ENCODE data around the gene GRIK2. TPM values are rescaled to one million over a fixed set of nuclear protein-coding genes. Genes with fewer than 3 reads are reported as not detected.

Gene GRIK2
- total and polyA plus RNA-seq, 2 donors (not counting 3 experiments of a cell fraction or from before 2014, with no cell fraction given): not detected

GRCh38 chr6:101450901-101451300 is 57.4 kb downstream of the GRIK2 start:
- dilution Hi-C loops (cut with MboI; ENCODE audit: extremely low pct_ligation_motif_present, low sequenced_read_pairs): no loop called here
- Histone ChIP-seq H3K36me3 (ENCODE audit: control insufficient read depth in 2 of 2, extremely low read depth in 1 of 2, insufficient read depth in 2 of 2, low read length in 2 of 2) (no peaks in the 10 kb centered on the region), H3K4me2 (ENCODE audit: insufficient read depth, low read length) (no peak overlapping the region), H3K9ac (replicated peaks; ENCODE audit: extremely low read depth, insufficient read depth, low read length) (no peak overlapping the region), H3K79me2 (ENCODE audit: control insufficient read depth, insufficient read depth, low read length) (no peaks in the 10 kb centered on the region), H3K27me3 (ENCODE audit: control insufficient read depth in 2 of 2, insufficient read depth in 2 of 2, low read length in 2 of 2) (no peaks in the 10 kb centered on the region), H3K27ac (ENCODE audit: insufficient read depth, low read depth, low read length) (no peak overlapping the region), H2AFZ (ENCODE audit: low read depth, low read length) (no peak overlapping the region), H3K4me1 (ENCODE audit: control insufficient read depth, extremely low read depth, insufficient read depth, low read length) (no peaks in the 10 kb centered on the region), H4K20me1 (replicated peaks; ENCODE audit: control insufficient read depth, extremely low read depth, insufficient read depth, low read length) (no peaks in the 10 kb centered on the region), H3K9me1 (replicated peaks; ENCODE audit: control insufficient read depth, extremely low read depth, insufficient read depth, low read length) (no peaks in the 10 kb centered on the region), H3K9me3 (replicated peaks; ENCODE audit: control insufficient read depth, insufficient read depth, low read length) (no peaks in the 10 kb centered on the region), H3K4me3 (replicated peaks in 1 of 3; ENCODE audit: insufficient read depth in 1 of 3, low read depth in 1 of 3, low read length in 3 of 3) (no peak overlapping the region)
- ChIA-PET CTCF (no interaction called here), POLR2A (no interaction called here)
- no peak for FAIRE-seq
- intact Hi-C loops (cut with micrococcal nuclease): no loop called here
- no TSS peak for BruUV-seq (replicated peaks)
- no peak for TF ChIP-seq CTCF (IDR thresholded peaks at IDR 0.05; ENCODE audit: extremely low read depth in 1 of 2, insufficient read depth in 1 of 2, low read depth in 1 of 2, low read length in 2 of 2)
- TF ChIP-seq POLR2A (IDR thresholded peaks at IDR 0.05; ENCODE audit: low read depth, low read length): no peak
- TF ChIP-seq POLR2AphosphoS5 (IDR thresholded peaks at IDR 0.05; ENCODE audit: insufficient read depth, low read depth, low read length): no peak
- no peak for TF ChIP-seq JUN (IDR thresholded peaks at IDR 0.05; ENCODE audit: borderline replicate concordance, insufficient read depth, insufficient read length, low read depth)
- no peak for TF ChIP-seq GATA2 (IDR thresholded peaks at IDR 0.05; ENCODE audit: insufficient read depth, insufficient read length, low read depth, low read length)
- no peak for TF ChIP-seq FOS (IDR thresholded peaks at IDR 0.05; ENCODE audit: borderline replicate concordance, insufficient read depth, low read length)
- TF ChIP-seq, protein P1, sequence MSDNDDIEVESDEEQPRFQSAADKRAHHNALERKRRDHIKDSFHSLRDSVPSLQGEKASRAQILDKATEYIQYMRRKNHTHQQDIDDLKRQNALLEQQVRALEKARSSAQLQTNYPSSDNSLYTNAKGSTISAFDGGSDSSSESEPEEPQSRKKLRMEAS (IDR thresholded peaks at IDR 0.05; ENCODE audit: insufficient read depth, insufficient read length): no peak
- TF ChIP-seq MYC (IDR thresholded peaks at IDR 0.05; ENCODE audit: low read depth, low read length): no peak
- TF ChIP-seq EZH2 (IDR thresholded peaks at IDR 0.05; ENCODE audit: borderline replicate concordance, low read depth, low read length, severe bottlenecking): no peak
- no peak for DNase-seq (ENCODE audit: low read depth, low spot score)

Data from endothelial cell of umbilical vein (primary cell).